ENCODE data around the gene TIGD1. TPM values are rescaled to one million over a fixed set of nuclear protein-coding genes. Genes with fewer than 3 reads are reported as not detected.
"Not testable (repeated sequence)": the region's sequence is repeated elsewhere in the genome, so short reads cannot be mapped to it uniquely, and the experiment has no call there.

TIGD1 gene
- total RNA-seq, 1 donor: 7.3 TPM

DNA sequence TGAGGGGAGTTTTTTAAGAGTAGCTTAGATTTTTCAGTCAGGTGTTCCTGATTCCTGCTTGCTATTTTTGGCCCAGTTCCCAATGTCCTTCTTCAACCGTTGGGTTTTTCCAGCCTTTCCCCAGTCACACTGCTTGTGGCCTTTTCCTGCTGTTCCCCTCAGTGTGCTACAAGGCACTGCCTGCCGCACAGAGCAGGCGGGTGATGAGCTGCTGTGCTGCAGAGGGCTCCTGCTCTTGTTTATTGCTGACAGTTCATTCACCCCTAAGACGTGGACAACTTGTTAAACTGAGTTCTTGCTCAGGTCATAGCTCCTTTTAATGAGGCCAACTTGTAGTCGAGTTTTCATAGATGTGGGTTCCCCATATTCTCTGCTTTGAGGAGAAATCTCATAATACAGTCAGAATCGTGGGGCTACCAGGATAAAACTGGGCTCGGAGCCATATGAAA lies 20.7 kb upstream of the TIGD1 start:
- DNase-seq (ENCODE audit: low read depth in 2 of 3, low spot score in 2 of 3): no peak

- not testable (repeated sequence) for DNase-seq (ENCODE audit: low read depth in 2 of 3, low spot score in 2 of 3)
These were observed 20.1 kb upstream of the TIGD1 start for GRCh38 chr2:232570481-232570880.

- no peak for DNase-seq (ENCODE audit: low read depth in 2 of 3, low spot score in 2 of 3)
These were observed 19.2 kb upstream of the TIGD1 start for GRCh38 chr2:232569541-232569940.

GRCh38 chr2:232568161-232568560 lies 17.8 kb upstream of the TIGD1 start:
- DNase-seq (ENCODE audit: low read depth in 2 of 3, low spot score in 2 of 3): no peak

DNA sequence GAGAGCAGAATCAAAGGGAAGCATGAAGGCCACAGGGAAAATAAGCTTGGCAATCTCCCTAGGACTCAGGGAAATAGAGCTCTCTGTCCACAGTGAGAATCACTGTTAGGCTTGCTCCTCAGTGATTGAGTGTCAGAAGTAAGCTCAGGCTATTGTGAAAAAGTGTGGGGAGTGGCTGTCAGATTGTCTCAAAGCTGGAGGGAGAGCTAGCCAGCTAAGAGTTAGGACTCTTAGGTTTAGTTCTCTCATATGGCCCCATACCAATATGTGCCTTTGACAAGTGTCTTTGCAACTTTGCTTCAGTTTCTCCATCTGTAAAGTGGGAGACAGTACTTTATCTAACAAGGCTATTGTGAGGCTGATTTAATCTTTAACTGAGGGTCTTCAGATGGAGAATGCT lies 17.4 kb upstream of the TIGD1 start:
- DNase-seq (ENCODE audit: low read depth in 2 of 3, low spot score in 2 of 3): no peak

DNA sequence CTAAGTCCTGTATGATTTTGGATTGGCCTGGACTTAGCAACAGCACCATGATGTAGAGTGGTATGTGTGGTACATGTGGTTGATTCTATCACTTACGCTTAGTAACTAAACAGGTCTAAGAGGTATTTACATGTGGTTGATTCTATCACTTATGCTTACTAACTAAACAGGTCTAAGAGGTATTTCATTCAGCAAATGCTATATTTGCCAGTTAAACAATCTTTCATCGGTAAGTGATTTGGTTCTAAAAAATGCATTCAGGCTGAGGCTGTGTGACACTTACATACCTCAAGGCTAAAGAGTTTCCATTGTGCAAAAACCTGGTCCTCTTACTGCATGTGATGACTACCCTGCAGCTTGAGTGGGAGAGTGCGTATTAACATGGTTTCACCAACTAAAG lies 13.2 kb upstream of the TIGD1 start:
- no peak for DNase-seq (ENCODE audit: low read depth in 2 of 3, low spot score in 2 of 3)

DNA sequence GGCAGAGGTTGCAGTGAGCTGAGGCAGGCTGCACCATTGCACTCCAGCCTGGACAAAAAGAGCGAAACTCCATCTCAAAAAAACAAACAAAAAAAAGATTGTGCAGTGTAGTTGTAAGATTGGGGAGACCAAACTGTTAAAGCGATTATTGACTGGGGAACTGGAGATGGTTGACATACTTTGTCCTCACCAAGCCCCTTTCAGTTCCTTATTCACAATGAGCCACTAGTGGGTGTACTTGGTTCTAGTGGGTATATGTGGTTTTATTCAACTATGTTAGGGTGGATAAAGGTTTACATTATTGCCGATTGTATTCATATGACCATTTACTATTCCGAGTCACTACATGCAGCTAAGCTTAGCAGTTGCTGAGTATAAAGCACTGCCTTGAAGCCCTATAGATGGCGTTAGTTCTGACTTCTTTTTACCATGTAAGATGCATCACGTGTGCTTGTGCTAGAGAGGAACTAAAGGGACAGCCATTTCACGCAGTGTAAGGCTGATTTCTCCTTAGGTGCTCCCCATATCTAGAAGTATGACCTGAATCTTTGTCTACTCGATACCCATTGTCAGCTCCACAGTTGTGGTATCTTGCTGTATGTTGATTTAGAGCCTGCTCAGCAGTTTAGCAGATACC lies 12.3 kb upstream of the TIGD1 start:
- no peak for DNase-seq (ENCODE audit: low read depth in 2 of 3, low spot score in 2 of 3)

DNA sequence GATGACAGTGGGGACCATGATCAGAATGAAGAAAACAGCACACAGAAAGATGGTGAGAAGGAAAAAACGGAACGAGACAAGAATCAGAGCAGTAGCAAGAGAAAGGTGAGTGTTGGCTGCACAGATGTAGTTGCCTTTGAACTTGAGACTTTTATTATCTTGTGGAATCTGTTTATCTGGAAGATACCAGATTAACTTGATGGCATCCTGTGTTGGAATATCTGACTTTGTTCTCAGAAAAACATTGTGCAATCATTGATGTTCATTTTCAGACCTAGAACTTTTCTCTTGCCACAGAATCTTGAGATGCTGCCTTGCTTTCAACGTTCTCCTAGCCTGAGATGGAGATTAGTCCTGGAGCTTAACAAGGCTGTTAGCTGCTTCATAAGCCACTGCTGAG lies 6.1 kb upstream of the TIGD1 start:
- no peak for DNase-seq (ENCODE audit: low read depth in 2 of 3, low spot score in 2 of 3)

DNA sequence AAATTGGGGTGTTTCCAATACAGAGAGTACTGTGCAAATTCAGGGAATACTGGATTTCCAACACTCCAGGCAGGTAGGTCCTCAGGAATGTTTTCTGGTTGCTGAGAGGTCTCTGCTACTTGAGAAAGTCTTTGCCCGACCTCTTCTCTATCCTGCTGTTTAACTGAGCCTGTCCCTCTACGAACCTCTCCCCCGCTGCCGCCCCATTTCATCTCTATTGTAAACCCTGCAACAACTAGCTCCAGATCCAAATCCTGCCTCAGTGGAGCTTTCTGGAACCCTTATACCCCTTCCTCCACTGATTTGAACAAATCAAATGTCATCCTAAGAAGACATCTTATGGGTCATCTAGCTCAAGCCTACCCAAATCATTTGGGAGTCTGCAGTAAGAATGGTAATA lies 1.4 kb upstream of the TIGD1 start:
- no peak for DNase-seq (ENCODE audit: low read depth in 2 of 3, low spot score in 2 of 3)

- peak in 1 of 3 donors; percentile 45 for DNase-seq (ENCODE audit: low read depth in 2 of 3, low spot score in 2 of 3)
These were observed 887 bp upstream of the TIGD1 start for GRCh38 chr2:232551250-232551638.

- no peak for DNase-seq (ENCODE audit: low read depth in 2 of 3, low spot score in 2 of 3)
These were observed 553 bp downstream of the TIGD1 start for GRCh38 chr2:232549655-232550353.

DNA sequence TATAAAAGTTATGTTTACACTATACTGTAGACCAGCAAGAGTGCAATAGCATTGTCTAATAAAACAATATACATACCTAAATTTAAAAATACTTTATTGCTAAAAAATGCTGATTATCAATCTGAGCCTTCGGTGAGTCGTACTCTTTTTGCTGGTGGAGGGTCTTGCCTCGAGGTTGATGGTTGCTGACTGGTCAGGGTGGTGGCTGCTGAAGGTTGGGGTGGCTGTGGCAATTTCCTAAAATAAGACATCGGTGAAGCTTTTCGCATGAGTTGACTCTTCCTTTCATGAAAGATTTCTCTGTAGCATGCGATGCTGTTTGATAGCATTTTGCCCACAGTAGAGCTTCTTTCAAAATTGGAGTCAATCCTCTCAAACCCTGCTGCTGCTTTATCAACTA lies 2.4 kb downstream of the TIGD1 start:
- no peak for DNase-seq (ENCODE audit: low read depth in 2 of 3, low spot score in 2 of 3)

DNA sequence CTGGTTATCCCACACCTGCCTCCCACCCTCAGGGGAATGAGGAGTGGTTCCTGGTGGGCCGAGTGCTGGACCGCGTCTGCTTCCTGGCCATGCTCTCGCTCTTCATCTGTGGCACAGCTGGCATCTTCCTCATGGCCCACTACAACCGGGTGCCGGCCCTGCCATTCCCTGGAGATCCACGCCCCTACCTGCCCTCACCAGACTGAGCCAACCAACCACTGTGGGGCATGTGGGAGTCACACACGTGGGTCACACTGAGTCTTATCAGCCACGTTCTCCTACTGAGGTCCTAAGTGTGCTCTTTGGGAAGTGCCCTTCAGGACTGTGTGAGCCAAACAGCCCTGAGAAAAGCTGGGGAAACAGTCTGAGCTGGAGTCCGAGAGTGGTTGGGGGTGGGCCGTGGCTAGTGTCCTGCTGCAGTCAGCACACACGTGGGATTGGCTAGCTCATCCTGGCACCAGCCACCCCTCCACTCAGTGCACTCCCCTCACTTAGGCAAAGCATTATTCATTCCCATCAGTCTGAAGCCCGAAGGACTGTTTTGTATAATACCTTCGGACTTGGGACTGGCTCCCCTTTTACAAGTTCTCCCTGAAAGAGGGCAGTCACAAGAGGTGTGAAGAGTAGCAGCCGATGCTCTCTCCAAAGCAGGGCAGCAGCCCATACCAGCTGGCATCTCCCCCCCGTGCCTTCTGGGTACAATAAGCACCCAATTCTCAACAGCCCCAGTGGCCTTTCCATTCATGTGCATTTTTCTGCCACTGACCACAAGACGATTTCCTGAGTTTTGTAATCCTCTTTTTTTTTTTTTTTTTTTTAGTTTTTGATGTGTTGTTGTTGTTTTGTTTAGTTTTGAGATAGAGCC lies 4.6 kb downstream of the TIGD1 start:
- no peak for DNase-seq (ENCODE audit: low read depth in 2 of 3, low spot score in 2 of 3)

GRCh38 chr2:232544674-232545073 lies 5.7 kb downstream of the TIGD1 start:
- DNase-seq (ENCODE audit: low read depth in 2 of 3, low spot score in 2 of 3): no peak

GRCh38 chr2:232543928-232544631 lies 6.3 kb downstream of the TIGD1 start:
- DNase-seq (ENCODE audit: low read depth in 2 of 3, low spot score in 2 of 3): no peak

DNA sequence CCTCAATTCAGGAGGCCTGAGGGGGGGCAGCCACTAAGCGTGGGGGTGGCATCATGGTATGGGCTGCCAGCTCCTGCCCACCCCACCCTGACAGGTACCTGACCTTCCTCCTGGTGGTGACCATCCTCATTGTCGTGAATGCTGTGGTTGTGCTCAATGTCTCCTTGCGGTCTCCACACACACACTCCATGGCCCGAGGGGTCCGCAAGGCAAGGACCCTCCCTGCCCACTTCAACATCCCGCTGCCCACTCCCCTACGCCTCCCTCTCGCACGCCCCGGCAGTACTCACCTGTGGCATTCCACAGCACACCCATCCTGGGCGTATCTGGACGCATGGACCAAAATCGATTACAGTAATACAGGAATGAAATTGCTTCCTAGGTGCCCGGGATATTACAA lies 6.9 kb downstream of the TIGD1 start:
- DNase-seq (ENCODE audit: low read depth in 2 of 3, low spot score in 2 of 3): no peak

- no peak for DNase-seq (ENCODE audit: low read depth in 2 of 3, low spot score in 2 of 3)
These were observed 7.5 kb downstream of the TIGD1 start for GRCh38 chr2:232542715-232543467.

- DNase-seq (ENCODE audit: low read depth in 2 of 3, low spot score in 2 of 3): no peak
These were observed 8.2 kb downstream of the TIGD1 start for GRCh38 chr2:232541961-232542714.

DNA sequence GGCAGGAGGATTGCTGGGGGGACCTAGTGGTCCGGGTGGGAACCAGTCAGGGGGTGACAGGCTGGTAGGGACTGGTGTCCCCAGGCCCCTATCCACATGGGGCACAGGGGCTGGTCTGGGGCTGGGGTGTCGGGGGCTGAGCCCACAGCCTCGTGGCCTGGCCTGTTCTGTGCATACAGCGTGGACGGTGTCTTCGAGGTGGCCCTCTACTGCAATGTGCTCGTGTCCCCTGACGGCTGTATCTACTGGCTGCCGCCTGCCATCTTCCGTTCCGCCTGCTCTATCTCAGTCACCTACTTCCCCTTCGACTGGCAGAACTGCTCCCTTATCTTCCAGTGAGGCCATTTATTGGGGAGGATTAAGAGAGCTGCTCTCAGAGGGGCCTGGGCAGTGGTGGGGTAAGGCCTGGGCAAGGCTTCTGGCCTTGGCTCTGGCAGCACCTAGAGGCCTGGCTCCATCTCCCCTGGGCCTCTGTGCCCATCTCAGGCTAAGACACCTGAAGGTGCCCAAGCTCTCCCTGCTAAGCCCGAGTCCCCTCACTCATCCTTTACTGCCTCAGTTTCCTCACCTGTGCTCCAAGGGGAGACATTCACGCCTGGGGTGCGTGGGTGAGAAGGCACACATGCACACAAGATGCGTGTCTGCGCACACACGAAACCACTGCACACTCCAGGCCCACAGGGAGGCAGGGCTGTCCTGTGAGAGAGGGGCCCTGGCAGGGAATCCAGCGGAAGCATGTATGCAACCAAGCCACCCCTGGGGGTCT lies 9.0 kb downstream of the TIGD1 start:
- DNase-seq (ENCODE audit: low read depth in 2 of 3, low spot score in 2 of 3): peak in 2 of 3 donors; percentile 23 to 50

All from hematopoietic multipotent progenitor cell (in vitro differentiated cells).